ENCODE data around the gene XPNPEP2. TPM values are rescaled to one million over a fixed set of nuclear protein-coding genes. Genes with fewer than 3 reads are reported as not detected.

The XPNPEP2 gene

GRCh38 chrX:129818123-129818522 lies 79.3 kb downstream of the XPNPEP2 start:
- H4K5ac ChIP-seq (ENCODE audit: low read length): no peak overlapping the region
- DNase-seq: no peak
- no peak overlapping the region for H4K8ac ChIP-seq (ENCODE audit: low read depth, low read length)
- no peak overlapping the region for H3K56ac ChIP-seq (ENCODE audit: low read length)
- H3K79me2 ChIP-seq (ENCODE audit: control insufficient read depth, insufficient read depth, low read length): no peaks in the 10 kb centered on the region
- H3K27ac ChIP-seq (ENCODE audit: low read depth, low read length): no peak overlapping the region
- no peak overlapping the region for H3K4ac ChIP-seq (ENCODE audit: low read depth, low read length)
- no peak overlapping the region for H2AK5ac ChIP-seq (ENCODE audit: low read length)
- no peak overlapping the region for H3K9ac ChIP-seq (ENCODE audit: low read length)
- H2BK120ac ChIP-seq (ENCODE audit: low read depth, low read length): no peak overlapping the region
- no peak overlapping the region for H3K18ac ChIP-seq (ENCODE audit: low read length)
- H3K27me3 ChIP-seq (ENCODE audit: insufficient read depth, low read length, poor library complexity): no peaks in the 10 kb centered on the region
- no peaks in the 10 kb centered on the region for H3K79me1 ChIP-seq (ENCODE audit: low read length)
- no CpG with 5 or more reads among the region's 2 CpGs for WGBS (ENCODE audit: extremely low coverage, insufficient coverage, low lambda C conversion rate)
- no peak overlapping the region for H2BK5ac ChIP-seq (ENCODE audit: low read length)
- H2BK15ac ChIP-seq (replicated peaks; ENCODE audit: low read depth): no peak overlapping the region
- H3K4me3 ChIP-seq (ENCODE audit: low read length): no peak overlapping the region
- H3K23ac ChIP-seq (ENCODE audit: low read length): no peak overlapping the region
- no peak overlapping the region for H3K4me2 ChIP-seq (ENCODE audit: low read length)
- no peaks in the 10 kb centered on the region for H3K36me3 ChIP-seq (ENCODE audit: control insufficient read depth, insufficient read depth, low read length)
- no peaks in the 10 kb centered on the region for H3K4me1 ChIP-seq (ENCODE audit: control insufficient read depth, low read depth, low read length)

Small RNA genes lying within 50 kb of the gene (small RNA-seq; reads per million reads assigned to genes)
- gene RF00017 (ENCODE audit: insufficient read depth): not detected
